NB4 (cell line): ENCODE data around the gene MAD2L2.
"Not testable (repeated sequence)": the region's sequence is repeated elsewhere in the genome, so short reads cannot be mapped to it uniquely, and the experiment has no call there.

ENCODE experiments used
- DNase-seq: peaks from one replicate; pipeline ENCODE4 v3.0.0; 2010; ENCODE audit warnings: low read depth
- H3K4me3 ChIP-seq: one replicate; pipeline ENCODE4 v1.5.1; 2011; ENCODE audit warnings: mild to moderate bottlenecking, low read depth, low read length, moderate library complexity
- CTCF ChIP-seq: IDR thresholded peaks from one replicate; pipeline ENCODE4 v1.5.1; 2012; ENCODE audit warnings: low read depth, low read length
- MYC ChIP-seq: IDR thresholded peaks from 2 replicates; pipeline ENCODE4 v1.6.1; 2011; ENCODE audit warnings: low read depth, low read length
- POLR2A ChIP-seq: IDR thresholded peaks from 2 replicates; pipeline ENCODE4 v1.6.1; 2011; ENCODE audit warnings: mild to moderate bottlenecking; ENCODE audit not compliant: insufficient read length; ENCODE audit errors: extremely low read depth
- TF ChIP-seq, protein P1 (sequence below): IDR thresholded peaks from 2 replicates; pipeline ENCODE4 v1.6.1; 2011; ENCODE audit warnings: low read depth, low read length

MAD2L2 gene

GRCh38 chr1:11646317-11646716 is 34.6 kb downstream of the MAD2L2 start:
- no peak for DNase-seq
- TF ChIP-seq MYC (no peak), CTCF (no peak), POLR2A (no peak)
- TF ChIP-seq, protein P1, sequence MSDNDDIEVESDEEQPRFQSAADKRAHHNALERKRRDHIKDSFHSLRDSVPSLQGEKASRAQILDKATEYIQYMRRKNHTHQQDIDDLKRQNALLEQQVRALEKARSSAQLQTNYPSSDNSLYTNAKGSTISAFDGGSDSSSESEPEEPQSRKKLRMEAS, result no peak
- H3K4me3 ChIP-seq, result no peak overlapping the region

- no peak overlapping the region for H3K4me3 ChIP-seq
- TF ChIP-seq, protein P1, result peak; percentile 77
- TF ChIP-seq MYC (peak; percentile 42; the same call in 1 of the 2 replicates), POLR2A (no peak), CTCF (peak; percentile 80)
- DNase-seq, result peak; percentile 82
Observed at GRCh38 chr1:11645670-11646265, 35.2 kb downstream of the MAD2L2 start.

DNA sequence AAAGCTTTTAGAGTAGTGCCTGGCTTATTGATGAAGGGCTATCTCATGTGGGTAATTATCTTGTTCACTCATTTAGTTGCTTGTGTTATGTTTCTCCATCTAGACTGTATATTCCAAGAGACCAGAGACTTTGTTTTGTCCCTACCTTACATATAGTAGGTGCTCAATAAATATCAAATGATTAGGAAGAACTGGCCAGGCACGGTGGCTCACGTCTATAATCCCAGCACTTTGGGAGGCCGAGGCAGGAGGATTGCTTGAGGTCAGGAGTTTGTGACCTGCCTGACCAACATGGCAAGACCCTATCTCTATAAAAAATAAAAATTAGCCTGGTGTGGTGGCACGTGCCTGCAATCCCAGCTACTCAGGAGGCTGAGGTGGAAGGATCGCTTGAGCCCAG is 35.7 kb downstream of the MAD2L2 start:
- no peak overlapping the region for H3K4me3 ChIP-seq
- DNase-seq, result no peak
- TF ChIP-seq CTCF (no peak), POLR2A (no peak), MYC (no peak)
- TF ChIP-seq, protein P1, result no peak

GRCh38 chr1:11643782-11644181 is 37.2 kb downstream of the MAD2L2 start:
- no peak for TF ChIP-seq POLR2A
- no peak for TF ChIP-seq CTCF
- no peak for TF ChIP-seq MYC
- TF ChIP-seq, protein P1, result no peak
- DNase-seq, result no peak
- H3K4me3 ChIP-seq, result no peak overlapping the region

- H3K4me3 ChIP-seq, result not testable (repeated sequence)
- TF ChIP-seq CTCF, result peak; percentile 95
- DNase-seq, result peak; percentile 72
Observed at GRCh38 chr1:11642418-11643017, 38.4 kb downstream of the MAD2L2 start.
